MM.1S (cell line): ENCODE measurements around the gene TRHDE.

Source experiments
- DNase-seq: peaks from one replicate; pipeline ENCODE4 v3.0.0-alpha.2; 2015
- H2AFZ ChIP-seq: fragments of 300-600 bp; sonication (generic); 2 replicates; pipeline ENCODE4 v1.6.0; 2016; ENCODE audit warnings: antibody characterized with exemption, low read length
- H3F3A ChIP-seq: fragments of 300-600 bp; sonication (generic); 2 replicates; pipeline ENCODE4 v1.6.1; 2016; ENCODE audit warnings: mild to moderate bottlenecking, antibody characterized with exemption, low read length, moderate library complexity, mixed read lengths; ENCODE audit not compliant: insufficient read depth
- H3K27ac ChIP-seq: fragments of 300-600 bp; sonication (generic); 2 replicates; pipeline ENCODE4 v1.5.1; 2016; ENCODE audit warnings: mild to moderate bottlenecking, low read length
- H3K27me3 ChIP-seq: fragments of 300-600 bp; sonication (generic); replicated peaks from 2 replicates; pipeline ENCODE4 v1.6.0; 2016; ENCODE audit warnings: low read length; ENCODE audit not compliant: insufficient read depth
- H3K36me3 ChIP-seq: fragments of 300-600 bp; sonication (generic); replicated peaks from 2 replicates; pipeline ENCODE4 v1.6.1; 2016; ENCODE audit warnings: mild to moderate bottlenecking, low read length, mixed read lengths; ENCODE audit not compliant: insufficient read depth
- H3K4me1 ChIP-seq: fragments of 300-600 bp; sonication (generic); 2 replicates; pipeline ENCODE4 v1.6.1; 2016; ENCODE audit warnings: low read length, mixed read lengths
- H3K4me2 ChIP-seq: fragments of 300-600 bp; sonication (generic); 2 replicates; pipeline ENCODE4 v1.6.0; 2016; ENCODE audit warnings: low read depth, low read length
- H3K4me3 ChIP-seq: fragments of 300-600 bp; sonication (generic); 2 replicates; pipeline ENCODE4 v1.5.1; 2016; ENCODE audit warnings: low read length, mixed read lengths
- H3K79me2 ChIP-seq: fragments of 300-600 bp; sonication (generic); 2 replicates; pipeline ENCODE4 v1.6.1; 2016; ENCODE audit warnings: mixed run types, low read length, mixed read lengths
- H3K9ac ChIP-seq: fragments of 300-600 bp; sonication (generic); 2 replicates; pipeline ENCODE4 v1.6.1; 2016; ENCODE audit warnings: low read length, mixed read lengths
- H3K9me2 ChIP-seq: fragments of 300-600 bp; sonication (generic); replicated peaks from 2 replicates; pipeline ENCODE4 v1.6.1; 2016; ENCODE audit warnings: mild to moderate bottlenecking, low read length, mixed read lengths; ENCODE audit not compliant: insufficient read depth
- H3K9me3 ChIP-seq: fragments of 300-600 bp; sonication (generic); replicated peaks from 2 replicates; pipeline ENCODE4 v1.6.1; 2016; ENCODE audit warnings: mild to moderate bottlenecking, low read length, mixed read lengths; ENCODE audit not compliant: insufficient read depth
- H4K20me1 ChIP-seq: fragments of 300-600 bp; sonication (generic); 2 replicates; pipeline ENCODE4 v1.6.1; 2016; ENCODE audit warnings: mild to moderate bottlenecking, low read length, moderate library complexity, mixed read lengths; ENCODE audit not compliant: insufficient read depth
- EZH2 ChIP-seq: fragments of 300-600 bp; sonication (generic); optimal IDR thresholded peaks from 2 replicates; pipeline ENCODE3; 2017; ENCODE audit warnings: low read depth, mild to moderate bottlenecking, antibody characterized with exemption, low read length, mixed read lengths
- EZH2phosphoT487 ChIP-seq: fragments of 300-600 bp; sonication (generic); IDR thresholded peaks from 2 replicates; pipeline ENCODE4 v1.6.1; 2018; ENCODE audit warnings: antibody characterized with exemption, low read length
- TF ChIP-seq, protein P1 (sequence below): fragments of 300-600 bp; sonication (generic); IDR thresholded peaks from 2 replicates; pipeline ENCODE4 v1.5.1; 2016; ENCODE audit warnings: antibody characterized with exemption, low read length, mixed read lengths

The TRHDE gene

GRCh38 chr12:72288911-72289310, 16.7 kb downstream of the TRHDE start:
- Histone ChIP-seq H3K9me2 (no peaks in the 10 kb centered on the region), H3K9ac (no peak overlapping the region), H3F3A (no peaks in the 10 kb centered on the region), H3K9me3 (no peaks in the 10 kb centered on the region), H3K27me3 (no peaks in the 10 kb centered on the region), H3K79me2 (no peaks in the 10 kb centered on the region), H4K20me1 (no peaks in the 10 kb centered on the region), H3K4me2 (no peak overlapping the region), H2AFZ (no peak overlapping the region), H3K36me3 (no peaks in the 10 kb centered on the region), H3K4me3 (no peak overlapping the region), H3K4me1 (no peaks in the 10 kb centered on the region), H3K27ac (no peak overlapping the region)
- TF ChIP-seq, protein P1, sequence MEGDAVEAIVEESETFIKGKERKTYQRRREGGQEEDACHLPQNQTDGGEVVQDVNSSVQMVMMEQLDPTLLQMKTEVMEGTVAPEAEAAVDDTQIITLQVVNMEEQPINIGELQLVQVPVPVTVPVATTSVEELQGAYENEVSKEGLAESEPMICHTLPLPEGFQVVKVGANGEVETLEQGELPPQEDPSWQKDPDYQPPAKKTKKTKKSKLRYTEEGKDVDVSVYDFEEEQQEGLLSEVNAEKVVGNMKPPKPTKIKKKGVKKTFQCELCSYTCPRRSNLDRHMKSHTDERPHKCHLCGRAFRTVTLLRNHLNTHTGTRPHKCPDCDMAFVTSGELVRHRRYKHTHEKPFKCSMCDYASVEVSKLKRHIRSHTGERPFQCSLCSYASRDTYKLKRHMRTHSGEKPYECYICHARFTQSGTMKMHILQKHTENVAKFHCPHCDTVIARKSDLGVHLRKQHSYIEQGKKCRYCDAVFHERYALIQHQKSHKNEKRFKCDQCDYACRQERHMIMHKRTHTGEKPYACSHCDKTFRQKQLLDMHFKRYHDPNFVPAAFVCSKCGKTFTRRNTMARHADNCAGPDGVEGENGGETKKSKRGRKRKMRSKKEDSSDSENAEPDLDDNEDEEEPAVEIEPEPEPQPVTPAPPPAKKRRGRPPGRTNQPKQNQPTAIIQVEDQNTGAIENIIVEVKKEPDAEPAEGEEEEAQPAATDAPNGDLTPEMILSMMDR: no peak
- TF ChIP-seq EZH2phosphoT487: no peak
- TF ChIP-seq EZH2: no peak
- no peak for DNase-seq

DNA sequence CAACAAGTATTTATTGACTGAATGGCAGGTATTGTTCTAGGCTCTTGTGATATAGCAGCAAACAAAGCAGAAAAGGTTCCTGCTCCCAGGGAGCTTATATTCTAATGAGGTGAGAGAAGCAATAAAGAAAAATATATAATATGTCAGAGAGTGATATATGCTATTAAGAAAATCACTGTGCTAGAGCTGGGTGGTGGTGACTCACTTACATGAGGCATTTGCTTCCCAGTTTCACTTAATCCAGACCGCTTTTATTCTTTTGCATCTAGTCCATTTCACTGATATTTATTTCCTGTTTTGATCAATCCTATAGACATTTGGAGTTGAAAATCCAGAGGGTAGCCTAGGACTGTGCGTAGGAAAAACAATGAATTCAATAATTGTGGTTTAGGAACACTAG, 17.5 kb downstream of the TRHDE start:
- Histone ChIP-seq H3K9ac (no peak overlapping the region), H2AFZ (no peak overlapping the region), H4K20me1 (no peaks in the 10 kb centered on the region), H3K4me2 (no peak overlapping the region), H3K9me3 (no peaks in the 10 kb centered on the region), H3K4me1 (no peaks in the 10 kb centered on the region), H3K27ac (no peak overlapping the region), H3F3A (no peaks in the 10 kb centered on the region), H3K27me3 (no peaks in the 10 kb centered on the region), H3K4me3 (no peak overlapping the region), H3K9me2 (no peaks in the 10 kb centered on the region), H3K36me3 (no peaks in the 10 kb centered on the region), H3K79me2 (no peaks in the 10 kb centered on the region)
- no peak for TF ChIP-seq EZH2
- DNase-seq: no peak

DNA sequence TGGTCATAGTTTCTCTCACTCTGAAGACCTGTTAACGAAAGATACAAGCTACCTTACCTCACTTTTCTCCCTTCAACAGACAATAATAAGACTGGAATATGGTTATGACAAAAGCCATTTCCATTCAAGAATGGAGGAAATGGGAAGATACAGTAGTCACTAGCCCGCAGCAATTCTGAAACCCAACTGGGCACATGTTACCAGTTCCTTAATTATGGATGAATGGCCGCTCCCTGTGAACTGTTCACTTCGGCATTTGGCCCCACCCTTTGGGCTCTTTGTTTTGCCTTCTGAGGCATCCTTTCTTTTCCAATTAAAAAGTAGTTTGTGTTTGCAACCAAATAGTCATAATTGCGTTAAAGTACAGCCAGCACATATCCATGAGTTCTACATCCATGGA, 19.0 kb downstream of the TRHDE start:
- no peaks in the 10 kb centered on the region for H4K20me1 ChIP-seq
- H3K27me3 ChIP-seq: no peaks in the 10 kb centered on the region
- no peak overlapping the region for H3K9ac ChIP-seq
- no peak overlapping the region for H3K4me3 ChIP-seq
- H3K36me3 ChIP-seq: no peaks in the 10 kb centered on the region
- no peaks in the 10 kb centered on the region for H3K9me3 ChIP-seq
- H3K79me2 ChIP-seq: no peaks in the 10 kb centered on the region
- DNase-seq: no peak
- no peak overlapping the region for H3K4me2 ChIP-seq
- no peaks in the 10 kb centered on the region for H3K4me1 ChIP-seq
- no peaks in the 10 kb centered on the region for H3K9me2 ChIP-seq
- no peaks in the 10 kb centered on the region for H3F3A ChIP-seq
- H3K27ac ChIP-seq: no peak overlapping the region
- no peak overlapping the region for H2AFZ ChIP-seq
- TF ChIP-seq, protein P1: no peak
- TF ChIP-seq EZH2 (no peak), EZH2phosphoT487 (no peak)

DNA sequence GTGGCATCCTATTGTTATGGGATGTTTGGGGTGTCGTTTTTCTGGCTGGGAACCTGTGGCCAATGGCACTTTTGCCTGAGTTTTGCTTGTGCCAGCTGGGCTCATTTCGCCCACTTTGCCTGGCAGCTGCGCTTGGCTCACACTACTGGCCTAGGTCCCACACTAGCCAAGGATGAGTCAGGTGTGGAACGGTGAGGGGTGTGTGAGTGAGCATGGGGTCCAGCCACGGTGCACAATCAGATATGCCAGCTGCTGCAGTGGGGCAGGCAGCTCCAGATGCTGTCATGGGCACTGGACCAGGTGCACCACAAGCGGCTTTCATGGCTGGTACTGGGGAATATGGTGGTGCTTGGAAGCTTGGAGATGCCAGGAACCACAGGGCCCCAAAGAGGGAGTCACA, 21.5 kb downstream of the TRHDE start:
- no peak for DNase-seq
- Histone ChIP-seq H2AFZ (no peak overlapping the region), H3F3A (no peaks in the 10 kb centered on the region), H3K4me3 (no peak overlapping the region), H3K27me3 (no peaks in the 10 kb centered on the region), H3K4me1 (no peaks in the 10 kb centered on the region), H3K9me3 (no peaks in the 10 kb centered on the region), H3K9me2 (no peaks in the 10 kb centered on the region), H3K9ac (no peak overlapping the region), H3K4me2 (no peak overlapping the region), H3K27ac (no peak overlapping the region), H3K79me2 (no peaks in the 10 kb centered on the region), H3K36me3 (no peaks in the 10 kb centered on the region), H4K20me1 (no peaks in the 10 kb centered on the region)
- TF ChIP-seq, protein P1: no peak
- TF ChIP-seq EZH2 (no peak), EZH2phosphoT487 (no peak)
